Keratinocyte (primary cell): ENCODE measurements around the gene GRB10. TPM values are rescaled to one million over a fixed set of nuclear protein-coding genes. Genes with fewer than 3 reads are reported as not detected.

Experiments
- DNase-seq: peaks from one replicate; pipeline ENCODE4 v3.0.0-alpha.2; 2011; ENCODE audit warnings: low read depth, missing footprints, low spot score
- FAIRE-seq: peaks from 2 replicates; lab custom pipeline; 2011; peaks lifted over from hg19 to GRCh38; lab: Jason Lieb, UNC
- H2AFZ ChIP-seq: 2 replicates; pipeline ENCODE4 v1.6.0; 2012; ENCODE audit warnings: low read length, control low read depth, inconsistent platforms; ENCODE audit not compliant: control insufficient read depth
- H3K27ac ChIP-seq: 2 replicates; pipeline ENCODE4 v1.5.1; 2011; ENCODE audit warnings: low read length; ENCODE audit not compliant: control insufficient read depth, insufficient read depth
- H3K27me3 ChIP-seq: 3 replicates; pipeline ENCODE4 v1.6.0; 2011; ENCODE audit warnings: low read length; ENCODE audit not compliant: control insufficient read depth, insufficient read depth; ENCODE audit errors: extremely low read depth
- H3K36me3 ChIP-seq, 2 experiments: 2 replicates in 1 of 2; 3 replicates in 1 of 2; pipeline ENCODE4 v1.5.1; 2011; ENCODE audit warnings: low read length in 2 of 2, mild to moderate bottlenecking in 1 of 2; ENCODE audit not compliant: control insufficient read depth in 2 of 2, insufficient read depth in 2 of 2; ENCODE audit errors: extremely low read depth in 1 of 2
- H3K4me1 ChIP-seq: 3 replicates; pipeline ENCODE4 v1.5.1; 2011; ENCODE audit warnings: low read length; ENCODE audit not compliant: control insufficient read depth, insufficient read depth; ENCODE audit errors: extremely low read depth
- H3K4me2 ChIP-seq: 3 replicates; pipeline ENCODE4 v1.6.0; 2011; ENCODE audit warnings: low read depth, low read length; ENCODE audit not compliant: control insufficient read depth, insufficient read depth; ENCODE audit errors: extremely low read depth
- H3K4me3 ChIP-seq, 3 experiments: fragments of 200-600 bp in 1 of 3; sonication (generic) in 1 of 3; 2 replicates in 2 of 3; 3 replicates in 1 of 3; pipeline ENCODE4 v1.5.1; 2011 to 2016; ENCODE audit warnings: low read length in 3 of 3, mild to moderate bottlenecking in 3 of 3, control low read depth in 2 of 3, inconsistent platforms in 1 of 3, low read depth in 1 of 3, mixed read lengths in 1 of 3, mixed run types in 1 of 3, moderate library complexity in 1 of 3; ENCODE audit not compliant: control insufficient read depth in 2 of 3, insufficient read depth in 2 of 3; ENCODE audit errors: extremely low read depth in 1 of 3
- H3K79me2 ChIP-seq: 2 replicates; pipeline ENCODE4 v1.6.0; 2012; ENCODE audit warnings: low read length; ENCODE audit not compliant: control insufficient read depth, insufficient read depth
- H3K9ac ChIP-seq: 3 replicates; pipeline ENCODE4 v1.6.0; 2011; ENCODE audit warnings: low read length; ENCODE audit not compliant: control insufficient read depth, insufficient read depth; ENCODE audit errors: extremely low read depth
- H3K9me1 ChIP-seq: 3 replicates; pipeline ENCODE4 v1.6.0; 2011; ENCODE audit warnings: low read length; ENCODE audit not compliant: control insufficient read depth, insufficient read depth; ENCODE audit errors: extremely low read depth
- H3K9me3 ChIP-seq: 2 replicates; pipeline ENCODE4 v1.5.1; 2012; ENCODE audit warnings: low read depth, low read length; ENCODE audit not compliant: control insufficient read depth
- H4K20me1 ChIP-seq: 3 replicates; pipeline ENCODE4 v1.6.0; 2011; ENCODE audit warnings: low read length; ENCODE audit not compliant: control insufficient read depth, insufficient read depth; ENCODE audit errors: extremely low read depth
- CTCF ChIP-seq, 3 experiments: IDR thresholded peaks in 1 of 3; conservative IDR thresholded peaks in 1 of 3; optimal IDR thresholded peaks in 1 of 3; 2 replicates in 2 of 3; 3 replicates in 1 of 3; pipeline versions ENCODE3 to v1.5.1; 2011; ENCODE audit warnings: low read length in 3 of 3, mild to moderate bottlenecking in 3 of 3, moderate library complexity in 2 of 3, control low read depth in 1 of 3, inconsistent platforms in 1 of 3; ENCODE audit not compliant: insufficient read depth in 2 of 3; ENCODE audit errors: extremely low read depth in 1 of 3
- EZH2 ChIP-seq: IDR thresholded peaks from one replicate; pipeline ENCODE4 v1.6.1; 2012; ENCODE audit warnings: inconsistent platforms, mild to moderate bottlenecking, low read length, moderate library complexity
- dilution Hi-C: fragments of 300-500 bp; cut with MboI; formaldehyde crosslinking; loops from one replicate; pipeline ENCODE4 v1.7.0; 2020; ENCODE audit warnings: low sequenced_read_pairs; ENCODE audit not compliant: extremely low pct_ligation_motif_present
- polyA plus RNA-seq, 5 experiments: library from polyadenylated mRNA; depleted of rRNA in 3 of 5; stranded (reverse) in 3 of 5; stranded (forward) in 1 of 5; unstranded in 1 of 5; fragments of >200 nt; gene quantifications; 1 replicate in 1 of 5; 2 replicates in 3 of 5; 3 replicates in 1 of 5; pipeline versions ENCODE4 v1.2.1 to v1.2.3, GENCODE V29; 2011 to 2012; ENCODE audit warnings: missing spikeins in 2 of 5, low read depth in 1 of 5, low replicate concordance in 1 of 5

Gene GRB10
- polyA plus RNA-seq, 1 donor (not counting 4 experiments of a cell fraction or from before 2014, with no cell fraction given), result 4.4 TPM

- no peaks in the 10 kb centered on the region for H3K79me2 ChIP-seq
- H3K27me3 ChIP-seq, result peaks cover 50% of the 10 kb centered on the region
- FAIRE-seq, result no peak
- peaks cover 3% of the 10 kb centered on the region for H4K20me1 ChIP-seq
- no peak overlapping the region for H3K4me2 ChIP-seq
- DNase-seq, result no peak
- H2AFZ ChIP-seq, result no peak overlapping the region
- no peak overlapping the region for H3K9ac ChIP-seq
- H3K36me3 ChIP-seq, result no peaks in the 10 kb centered on the region
- dilution Hi-C loops, result no loop called here
- no peaks in the 10 kb centered on the region for H3K9me1 ChIP-seq
- peaks cover 7% of the 10 kb centered on the region for H3K4me1 ChIP-seq
- no peak overlapping the region for H3K4me3 ChIP-seq
- H3K9me3 ChIP-seq, result no peaks in the 10 kb centered on the region
- H3K27ac ChIP-seq, result no peak overlapping the region
- TF ChIP-seq CTCF (optimal IDR thresholded peaks at IDR 0.05 in 1 of 3, IDR thresholded peaks at IDR 0.05 in 1 of 3, conservative IDR thresholded peaks at IDR 0.05 in 1 of 3; ENCODE audit: extremely low read depth in 1 of 3, insufficient read depth in 2 of 3, low read length in 3 of 3) (no peak), EZH2 (no peak)
These were observed 23.4 kb upstream of the GRB10 start for GRCh38 chr7:50806143-50806542.

- no peak for TF ChIP-seq EZH2
- Histone ChIP-seq H2AFZ (no peak overlapping the region), H3K4me1 (peaks cover 7% of the 10 kb centered on the region), H3K9ac (no peak overlapping the region), H3K9me1 (no peaks in the 10 kb centered on the region), H3K9me3 (no peaks in the 10 kb centered on the region), H3K27ac (no peak overlapping the region), H3K4me3 (no peak overlapping the region), H3K36me3 (no peaks in the 10 kb centered on the region), H3K27me3 (peaks cover 45% of the 10 kb centered on the region), H3K4me2 (no peak overlapping the region), H4K20me1 (peaks cover 3% of the 10 kb centered on the region), H3K79me2 (no peaks in the 10 kb centered on the region)
- no peak for DNase-seq
- dilution Hi-C loops, result no loop called here
- no peak for FAIRE-seq
These were observed 22.9 kb upstream of the GRB10 start for GRCh38 chr7:50805447-50806125.
